Muscle layer of duodenum (tissue), 2 donors: ENCODE data around the gene LHPP.

Experiments
- H3K27ac ChIP-seq: one replicate; pipeline ENCODE4 v1.7.0; 2013; ENCODE audit warnings: mild to moderate bottlenecking, low read length
- H3K27me3 ChIP-seq: one replicate; pipeline ENCODE4 v1.7.0; 2013; ENCODE audit warnings: low read depth, mild to moderate bottlenecking, control low read depth, low read length
- H3K36me3 ChIP-seq, 2 donors: one replicate each; pipeline ENCODE4 v1.7.0; 2013; ENCODE audit warnings: low read length in 2 of 2, control low read depth in 1 of 2, mild to moderate bottlenecking in 1 of 2; ENCODE audit not compliant: insufficient read depth in 2 of 2, control insufficient read depth in 1 of 2
- H3K4me1 ChIP-seq, 2 donors: one replicate each; pipeline ENCODE4 v1.7.0; 2013; ENCODE audit warnings: low read length in 2 of 2, mild to moderate bottlenecking in 2 of 2, control low read depth in 1 of 2, moderate library complexity in 1 of 2; ENCODE audit not compliant: insufficient read depth in 2 of 2, control insufficient read depth in 1 of 2
- H3K4me3 ChIP-seq, 2 donors: one replicate each; pipeline ENCODE4 v1.7.0; 2013; ENCODE audit warnings: low read length in 2 of 2, low read depth in 1 of 2, mild to moderate bottlenecking in 1 of 2
- H3K9me3 ChIP-seq, 2 donors: one replicate each; pipeline ENCODE4 v1.7.0; 2013; ENCODE audit warnings: low read length in 2 of 2, control low read depth in 1 of 2, mild to moderate bottlenecking in 1 of 2; ENCODE audit not compliant: control insufficient read depth in 1 of 2
- donor health status: healthy.

LHPP gene

DNA sequence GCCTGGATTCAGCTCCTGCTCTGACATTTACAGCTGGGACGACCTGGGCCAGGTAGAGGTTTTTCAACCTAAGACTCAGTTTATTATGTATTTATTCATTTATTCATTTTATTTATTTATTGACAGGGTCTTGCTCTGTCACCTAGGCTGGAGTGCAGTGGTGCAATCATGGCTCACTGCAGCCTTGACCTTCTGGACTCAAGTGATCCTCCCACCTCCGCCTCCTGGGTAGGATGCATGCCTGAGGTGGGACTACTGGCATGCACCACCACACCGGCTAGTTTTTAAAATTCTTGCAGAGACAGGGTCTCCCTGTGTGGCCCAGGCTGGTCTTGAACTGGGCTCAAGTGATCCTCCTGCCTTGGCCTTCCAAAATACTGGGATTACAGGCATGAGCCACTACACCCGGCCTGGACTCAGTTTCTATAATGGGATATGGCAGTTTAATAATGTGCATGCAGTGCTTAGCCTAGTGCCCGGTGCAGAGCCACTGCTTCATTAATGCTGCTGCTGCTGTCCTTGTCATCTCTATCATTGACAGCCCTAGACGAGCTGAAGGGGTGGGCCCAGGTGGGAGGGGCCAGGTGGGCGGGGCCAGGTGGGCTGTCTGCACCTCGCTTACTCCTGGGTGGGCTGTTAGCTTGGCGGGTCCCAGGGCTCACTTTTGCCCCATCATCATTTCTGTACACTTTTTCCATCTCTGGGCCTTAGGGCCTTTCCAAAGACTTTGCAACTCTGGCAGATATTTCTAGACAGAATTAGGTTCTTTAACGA lies 92.6 kb downstream of the LHPP start:
- Histone ChIP-seq H3K36me3 (no peaks in the 10 kb centered on the region), H3K9me3 (no peaks in the 10 kb centered on the region), H3K4me3 (no peak overlapping the region), H3K27me3 (no peaks in the 10 kb centered on the region), H3K4me1 (peaks cover 0 to 6% of the 10 kb centered on the region in 2 donors), H3K27ac (no peak overlapping the region)

DNA sequence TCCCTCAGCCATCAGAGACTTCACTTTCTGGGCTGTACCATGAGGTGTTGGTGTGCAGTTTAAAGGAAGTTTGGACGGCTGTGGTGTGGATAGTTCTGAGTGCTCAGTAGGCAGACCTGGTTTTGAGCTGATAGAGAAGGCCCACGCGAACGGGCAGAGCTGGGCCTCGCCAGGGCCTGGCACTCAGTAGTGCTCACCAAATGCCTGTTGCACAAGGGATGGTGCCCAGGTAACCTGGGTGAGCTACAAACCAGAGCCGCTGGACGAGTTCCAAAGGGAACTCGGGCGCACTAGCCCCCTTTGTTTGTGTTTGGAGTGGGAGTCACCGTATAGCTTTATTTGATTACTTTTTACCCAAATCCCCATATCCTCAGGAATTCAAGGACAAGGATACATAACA lies 95.5 kb downstream of the LHPP start:
- H3K36me3 ChIP-seq: no peaks in the 10 kb centered on the region
- H3K27ac ChIP-seq: no peak overlapping the region
- peaks cover 4 to 21% of the 10 kb centered on the region in 2 donors for H3K4me1 ChIP-seq
- no peak overlapping the region for H3K4me3 ChIP-seq
- no peaks in the 10 kb centered on the region for H3K9me3 ChIP-seq
- no peaks in the 10 kb centered on the region for H3K27me3 ChIP-seq

DNA sequence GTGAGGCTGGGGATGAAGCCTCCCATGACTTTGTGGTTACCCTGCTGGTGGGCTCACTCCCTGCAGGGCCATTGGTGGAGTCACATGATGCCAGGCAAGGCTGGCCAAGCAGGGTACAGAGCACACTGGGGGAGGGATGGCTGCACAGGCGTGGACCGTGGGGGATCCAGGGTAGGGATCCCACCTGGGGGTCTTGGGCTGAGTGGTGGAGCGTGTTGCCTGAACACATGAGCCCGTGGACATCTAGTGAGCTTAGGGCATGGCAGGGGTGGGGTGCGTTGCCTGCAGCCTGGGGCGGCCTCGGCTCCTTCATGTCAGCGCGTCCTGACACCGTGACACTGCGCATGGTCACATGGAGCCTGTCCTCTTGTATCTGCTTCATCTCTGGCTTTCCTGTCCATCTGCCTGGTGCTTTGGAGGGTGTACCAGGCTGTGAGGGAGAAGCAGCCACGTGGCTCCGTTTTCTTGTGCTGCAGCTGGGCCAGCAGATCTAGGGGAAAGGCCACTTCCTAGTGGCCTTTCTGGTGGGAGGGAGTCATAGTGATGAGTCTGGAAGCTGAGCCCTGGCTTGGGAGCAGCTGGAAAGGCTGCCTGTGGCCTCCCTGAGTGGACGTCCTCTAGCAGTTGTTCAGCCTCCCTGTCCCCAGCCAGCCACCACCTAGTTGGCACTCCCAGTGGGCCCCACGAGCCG lies 96.2 kb downstream of the LHPP start:
- Histone ChIP-seq H3K36me3 (no peaks in the 10 kb centered on the region), H3K9me3 (no peaks in the 10 kb centered on the region), H3K27me3 (no peaks in the 10 kb centered on the region), H3K4me1 (peaks cover 4 to 21% of the 10 kb centered on the region in 2 donors), H3K27ac (no peak overlapping the region), H3K4me3 (no peak overlapping the region)

DNA sequence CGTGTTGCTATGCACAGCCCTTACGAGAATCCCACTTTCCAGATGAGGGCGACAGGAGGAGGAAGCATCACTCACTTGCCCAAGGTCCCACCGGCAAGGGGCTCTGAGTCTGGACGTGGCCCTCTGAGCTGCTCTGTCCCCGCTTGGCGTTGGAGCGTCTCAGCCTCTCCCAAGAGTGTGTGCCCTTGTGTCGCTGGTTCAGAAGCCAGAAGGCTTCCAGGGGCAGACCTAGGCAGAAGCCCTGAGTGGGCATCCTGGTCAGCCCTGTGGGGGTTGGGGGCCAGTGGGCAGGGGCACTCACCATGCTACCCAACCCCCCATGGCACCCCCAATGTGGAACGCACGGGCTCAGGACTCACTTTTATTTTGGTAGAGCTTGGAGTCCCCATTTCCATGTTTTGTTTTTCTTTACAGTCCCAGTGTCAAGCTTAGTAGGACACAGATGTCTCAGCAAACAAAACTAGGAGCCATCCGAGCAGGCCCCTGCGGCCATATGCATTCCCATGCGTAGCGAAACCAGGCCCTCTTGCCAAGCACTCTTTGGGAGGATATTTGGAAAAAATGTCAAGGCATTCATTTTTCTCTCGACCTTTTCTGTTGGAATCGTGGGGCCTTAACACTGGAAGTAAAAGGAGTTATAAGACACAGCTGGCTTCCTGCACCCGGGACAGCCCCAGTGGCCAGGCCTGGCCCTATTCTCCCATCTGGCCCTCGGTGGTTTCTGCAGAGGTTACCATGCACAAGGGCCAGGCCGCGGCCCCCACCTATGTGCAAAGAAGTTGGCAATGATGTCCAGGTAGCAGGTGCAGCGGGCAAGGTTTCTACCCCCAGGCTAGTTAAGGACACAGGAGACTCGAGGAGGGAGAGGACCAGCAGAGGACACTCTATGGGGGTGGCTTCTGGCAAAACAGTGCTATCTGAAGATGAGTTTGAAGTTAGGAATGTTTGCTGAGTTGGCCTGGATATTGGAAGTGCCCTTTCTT lies 97.0 kb downstream of the LHPP start:
- Histone ChIP-seq H3K9me3 (no peaks in the 10 kb centered on the region), H3K36me3 (no peaks in the 10 kb centered on the region), H3K27ac (peak overlapping the region; percentile 72), H3K27me3 (no peaks in the 10 kb centered on the region), H3K4me1 (peaks cover 4 to 21% of the 10 kb centered on the region in 2 donors), H3K4me3 (peak overlapping the region in 1 of 2 donors; percentile 4)

DNA sequence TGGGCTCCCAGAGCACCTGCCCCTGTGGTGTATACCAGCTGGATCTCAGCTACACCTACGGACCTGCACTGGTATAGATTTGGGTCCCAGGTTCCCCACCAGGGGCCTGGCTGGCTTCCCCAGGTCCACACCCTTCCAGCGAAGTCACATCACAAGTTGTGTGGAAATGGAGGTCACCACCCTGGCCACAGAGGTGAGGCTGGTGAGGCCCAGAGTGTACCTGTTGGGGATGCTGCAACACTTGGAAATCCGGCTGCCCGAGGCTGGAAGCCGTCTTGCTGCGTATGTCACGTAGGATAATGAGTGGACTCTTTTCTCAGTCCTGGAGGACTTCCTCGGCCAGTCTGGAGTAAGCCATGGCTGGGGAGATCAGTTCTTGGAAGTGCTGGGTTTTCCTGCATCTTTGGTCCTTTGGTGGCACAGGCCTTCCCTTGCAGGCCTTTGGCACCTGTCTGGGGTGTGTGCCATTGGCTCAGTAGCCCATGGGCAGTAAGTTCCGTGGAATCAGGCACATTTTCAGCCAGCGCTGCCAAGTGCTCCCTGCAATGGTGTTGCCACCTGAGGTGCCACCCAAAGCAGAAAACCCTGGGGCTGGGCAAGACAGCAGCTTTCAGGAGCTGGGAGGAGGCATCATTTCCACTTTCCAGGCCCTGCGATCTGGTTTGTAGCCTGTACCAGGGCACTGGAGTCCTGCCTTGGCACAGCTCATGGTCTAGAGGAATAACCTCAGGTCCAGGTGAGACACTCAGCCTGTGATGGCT lies 97.9 kb downstream of the LHPP start:
- no peaks in the 10 kb centered on the region for H3K27me3 ChIP-seq
- H3K9me3 ChIP-seq: no peaks in the 10 kb centered on the region
- peak overlapping the region; percentile 72 for H3K27ac ChIP-seq
- H3K36me3 ChIP-seq: no peaks in the 10 kb centered on the region
- peak overlapping the region in 1 of 2 donors; percentile 4 for H3K4me3 ChIP-seq
- H3K4me1 ChIP-seq: peaks cover 4 to 21% of the 10 kb centered on the region in 2 donors

DNA sequence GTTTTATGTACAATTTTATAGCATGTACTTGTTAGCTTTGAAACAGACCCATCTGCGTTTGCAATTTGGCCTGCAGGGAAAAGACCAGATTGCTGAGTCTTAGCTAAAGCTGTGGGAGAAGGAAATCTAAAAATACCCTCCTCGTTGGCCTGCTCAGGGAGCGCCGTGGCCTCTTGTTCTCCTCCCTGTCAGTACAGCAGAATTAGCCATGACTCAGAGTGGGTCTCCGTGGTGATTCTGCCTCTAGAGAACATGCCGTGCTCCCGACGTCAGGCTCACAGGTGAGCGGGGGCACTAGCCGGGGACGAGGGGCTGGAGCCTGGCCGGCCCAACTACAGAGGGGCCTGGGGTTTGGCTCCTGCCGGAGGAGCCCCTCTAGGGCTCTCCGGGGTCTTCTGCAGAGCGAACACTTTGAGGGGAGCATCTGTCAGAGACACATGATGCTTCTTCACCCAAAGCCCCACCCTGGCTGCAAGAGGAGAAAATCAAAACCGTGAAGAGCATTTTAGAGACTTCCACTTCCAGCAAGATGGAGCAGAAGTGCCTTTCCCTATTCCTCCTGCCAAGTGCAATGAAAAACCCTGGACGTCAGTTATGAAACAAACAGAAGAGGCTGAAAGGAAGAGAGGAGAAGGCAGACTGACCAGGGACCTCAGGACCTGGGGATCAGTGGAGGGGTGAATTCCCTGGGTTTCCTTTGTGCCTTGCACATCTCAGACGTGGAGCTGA lies 98.9 kb downstream of the LHPP start:
- Histone ChIP-seq H3K27ac (peak overlapping the region; percentile 72), H3K4me1 (peaks cover 4 to 25% of the 10 kb centered on the region in 2 donors), H3K9me3 (no peaks in the 10 kb centered on the region), H3K27me3 (no peaks in the 10 kb centered on the region), H3K4me3 (peak overlapping the region in 1 of 2 donors; percentile 4), H3K36me3 (no peaks in the 10 kb centered on the region)

DNA sequence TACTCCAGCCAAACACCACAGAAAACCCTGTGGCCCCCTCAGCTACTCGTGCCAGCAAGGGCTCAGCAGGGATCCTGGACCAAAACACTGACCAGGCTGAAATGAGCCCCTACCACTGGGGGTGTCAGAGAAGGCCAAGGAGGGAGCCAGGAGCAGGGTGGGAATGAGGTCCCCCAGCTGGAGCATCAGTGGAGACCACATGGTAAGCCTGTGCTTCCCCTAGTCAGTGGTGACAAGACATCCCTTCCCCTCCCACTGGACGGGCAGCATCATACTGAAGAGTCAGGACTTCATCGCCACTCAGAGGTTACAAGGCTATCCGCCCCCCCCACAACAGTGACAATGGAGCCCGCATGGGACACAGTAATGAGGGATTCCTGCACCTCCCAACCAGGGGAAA lies 99.6 kb downstream of the LHPP start:
- H3K36me3 ChIP-seq: no peaks in the 10 kb centered on the region
- H3K4me3 ChIP-seq: peak overlapping the region in 1 of 2 donors; percentile 4
- no peaks in the 10 kb centered on the region for H3K27me3 ChIP-seq
- no peaks in the 10 kb centered on the region for H3K9me3 ChIP-seq
- peaks cover 4 to 26% of the 10 kb centered on the region in 2 donors for H3K4me1 ChIP-seq
- H3K27ac ChIP-seq: peak overlapping the region; percentile 72

DNA sequence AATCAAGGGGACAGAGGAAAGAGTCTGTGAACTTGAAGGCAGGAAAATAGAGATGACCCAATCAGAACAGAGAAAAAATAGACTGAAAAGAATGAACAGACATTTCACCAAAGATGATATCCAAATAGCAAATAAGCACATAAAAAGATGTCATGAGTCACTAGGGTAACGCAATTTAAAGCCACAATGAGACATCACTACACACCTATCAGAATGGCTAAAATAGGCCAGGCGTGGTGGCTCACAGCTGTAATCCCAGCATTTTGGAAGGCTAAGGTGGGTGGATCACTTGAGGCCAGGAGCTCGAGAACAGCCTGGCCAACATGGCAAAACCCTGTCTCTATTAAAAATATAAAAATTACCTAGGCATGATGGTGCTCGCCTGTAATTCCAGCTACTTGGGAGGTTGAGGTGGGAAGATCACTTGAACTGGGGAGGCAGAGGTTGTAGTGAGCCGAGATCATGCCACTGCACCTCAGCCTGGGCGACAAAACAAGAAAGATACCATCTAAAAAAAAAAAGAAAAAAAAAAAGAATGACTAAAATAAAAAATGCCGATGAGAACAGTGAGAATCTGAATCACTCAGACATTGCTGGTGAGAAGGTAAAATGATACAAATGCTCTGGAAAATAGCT lies 100.9 kb downstream of the LHPP start:
- Histone ChIP-seq H3K4me3 (no peak overlapping the region), H3K9me3 (no peaks in the 10 kb centered on the region), H3K4me1 (peaks cover 4 to 26% of the 10 kb centered on the region in 2 donors), H3K27me3 (no peaks in the 10 kb centered on the region), H3K36me3 (no peaks in the 10 kb centered on the region), H3K27ac (no peak overlapping the region)

DNA sequence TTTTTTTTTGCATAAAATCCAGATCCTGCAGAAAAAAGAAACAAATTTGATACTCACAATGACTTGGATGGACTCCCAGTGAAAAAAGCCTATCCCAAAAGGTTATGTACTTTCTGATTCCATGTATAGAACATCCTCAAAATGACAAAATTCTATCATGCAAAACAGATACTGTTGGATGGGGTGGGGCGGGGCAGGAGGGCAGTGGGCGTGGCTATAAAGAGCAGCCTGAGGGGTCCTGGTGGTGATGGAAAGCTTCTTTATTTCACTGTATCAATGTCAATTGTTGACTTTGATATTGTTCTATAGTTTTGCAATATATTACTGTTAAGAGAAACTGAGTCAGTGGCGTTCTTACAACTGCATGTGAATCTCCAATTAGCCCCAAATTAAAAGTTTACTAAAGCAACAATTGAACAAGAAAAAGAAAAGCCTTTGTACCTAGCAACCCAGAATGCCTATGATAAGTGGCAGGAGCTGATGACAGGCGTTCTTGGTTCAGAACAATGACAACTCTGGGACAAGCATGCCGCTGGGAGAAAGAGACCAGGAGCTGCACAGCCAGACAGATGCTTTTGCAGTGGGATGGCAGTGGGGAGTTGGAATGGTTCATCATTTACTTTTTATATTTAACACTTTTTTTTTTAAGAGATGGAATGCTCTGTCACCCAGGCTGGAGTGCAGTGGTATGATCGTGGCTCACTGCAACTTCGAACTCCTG lies 101.9 kb downstream of the LHPP start:
- Histone ChIP-seq H3K27ac (no peak overlapping the region), H3K36me3 (no peaks in the 10 kb centered on the region), H3K4me1 (peaks cover 4 to 26% of the 10 kb centered on the region in 2 donors), H3K9me3 (no peaks in the 10 kb centered on the region), H3K27me3 (no peaks in the 10 kb centered on the region), H3K4me3 (no peak overlapping the region)
